Fibroblast of the aortic adventitia (primary cell): Measurements from ENCODE around the gene ANKRD13C. TPM values are rescaled to one million over a fixed set of nuclear protein-coding genes. Genes with fewer than 3 reads are reported as not detected.

Source experiments
- DNase-seq: peaks from one replicate; pipeline ENCODE4 v3.0.0-alpha.2; 2010; ENCODE audit warnings: low read depth
- H3K4me3 ChIP-seq: 2 replicates; pipeline ENCODE4 v1.5.1; 2011; ENCODE audit warnings: low read depth, mild to moderate bottlenecking, control low read depth, low read length, moderate library complexity
- total RNA-seq: library from RNA; depleted of rRNA; stranded (reverse); fragments of >200 nt; gene quantifications from 2 replicates; pipeline ENCODE4 v1.2.3, GENCODE V29; 2012; ENCODE audit warnings: low replicate concordance
- TF ChIP-seq, protein P1 (sequence below): IDR thresholded peaks from 2 replicates; pipeline ENCODE4 v1.5.1; 2011; ENCODE audit warnings: mild to moderate bottlenecking, low read length, control low read depth, inconsistent platforms; ENCODE audit not compliant: insufficient read depth

The ANKRD13C gene
- total RNA-seq, 1 donor, result 37.7 TPM

DNA sequence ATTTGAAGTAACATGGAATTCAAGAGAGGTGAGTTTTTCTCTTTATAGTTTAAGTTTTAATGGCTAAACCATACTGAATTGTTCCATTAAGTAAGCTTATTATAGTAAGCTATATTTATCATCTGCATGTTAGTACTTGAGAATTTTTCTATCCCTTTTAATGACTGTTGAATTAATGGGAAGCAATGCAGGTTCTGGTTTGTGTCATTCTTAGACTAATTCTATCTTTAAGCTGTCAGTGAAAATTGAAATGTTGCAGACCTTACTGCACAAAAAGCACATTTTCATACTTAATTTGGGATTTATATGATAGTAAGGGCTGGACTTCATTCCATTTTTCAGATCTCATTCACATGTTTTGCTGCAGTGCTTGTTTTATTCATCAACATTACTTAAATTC lies 107.4 kb downstream of the ANKRD13C start:
- no peak overlapping the region for H3K4me3 ChIP-seq
- TF ChIP-seq, protein P1, sequence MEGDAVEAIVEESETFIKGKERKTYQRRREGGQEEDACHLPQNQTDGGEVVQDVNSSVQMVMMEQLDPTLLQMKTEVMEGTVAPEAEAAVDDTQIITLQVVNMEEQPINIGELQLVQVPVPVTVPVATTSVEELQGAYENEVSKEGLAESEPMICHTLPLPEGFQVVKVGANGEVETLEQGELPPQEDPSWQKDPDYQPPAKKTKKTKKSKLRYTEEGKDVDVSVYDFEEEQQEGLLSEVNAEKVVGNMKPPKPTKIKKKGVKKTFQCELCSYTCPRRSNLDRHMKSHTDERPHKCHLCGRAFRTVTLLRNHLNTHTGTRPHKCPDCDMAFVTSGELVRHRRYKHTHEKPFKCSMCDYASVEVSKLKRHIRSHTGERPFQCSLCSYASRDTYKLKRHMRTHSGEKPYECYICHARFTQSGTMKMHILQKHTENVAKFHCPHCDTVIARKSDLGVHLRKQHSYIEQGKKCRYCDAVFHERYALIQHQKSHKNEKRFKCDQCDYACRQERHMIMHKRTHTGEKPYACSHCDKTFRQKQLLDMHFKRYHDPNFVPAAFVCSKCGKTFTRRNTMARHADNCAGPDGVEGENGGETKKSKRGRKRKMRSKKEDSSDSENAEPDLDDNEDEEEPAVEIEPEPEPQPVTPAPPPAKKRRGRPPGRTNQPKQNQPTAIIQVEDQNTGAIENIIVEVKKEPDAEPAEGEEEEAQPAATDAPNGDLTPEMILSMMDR, result no peak
- DNase-seq, result no peak

DNA sequence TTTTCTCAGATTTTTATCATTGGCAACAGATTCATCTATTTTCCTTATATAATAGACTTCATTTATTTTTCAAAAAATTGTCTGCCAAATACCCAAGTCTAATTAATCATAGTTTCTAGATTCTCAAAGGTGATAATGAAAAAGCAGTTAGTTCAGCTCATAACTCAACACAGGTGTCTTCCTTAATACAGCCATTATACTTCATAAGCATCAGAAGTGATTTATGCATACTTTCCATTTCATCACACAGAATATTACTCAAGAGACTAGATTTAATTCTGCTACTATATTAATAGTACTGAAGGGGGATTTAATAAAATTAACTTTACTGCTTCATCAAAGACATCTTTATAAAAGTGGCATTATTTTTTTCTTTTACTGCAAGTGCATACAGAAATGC lies 114.6 kb downstream of the ANKRD13C start:
- no peak for DNase-seq
- H3K4me3 ChIP-seq, result no peak overlapping the region
- TF ChIP-seq, protein P1, result no peak

DNA sequence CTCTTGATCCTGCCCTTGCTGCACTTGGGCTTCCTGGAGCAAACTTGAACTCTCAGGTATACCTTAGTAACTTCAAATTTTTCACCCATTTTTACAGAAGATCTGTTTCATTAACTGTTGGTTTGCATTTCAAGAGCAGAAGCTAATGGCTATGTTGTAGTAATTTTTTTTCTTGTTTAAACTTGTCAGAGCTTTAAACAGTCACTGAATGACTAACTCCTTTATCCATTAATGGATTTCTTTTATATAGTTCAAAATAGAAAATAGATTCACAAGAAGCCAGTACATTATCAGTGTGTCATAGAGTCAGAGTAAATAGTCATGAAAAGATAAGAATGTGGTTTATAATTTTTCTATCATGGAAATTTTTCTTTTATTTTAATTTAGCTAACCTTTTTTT lies 119.8 kb downstream of the ANKRD13C start:
- DNase-seq, result no peak
- TF ChIP-seq, protein P1, result no peak
- H3K4me3 ChIP-seq, result no peak overlapping the region

DNA sequence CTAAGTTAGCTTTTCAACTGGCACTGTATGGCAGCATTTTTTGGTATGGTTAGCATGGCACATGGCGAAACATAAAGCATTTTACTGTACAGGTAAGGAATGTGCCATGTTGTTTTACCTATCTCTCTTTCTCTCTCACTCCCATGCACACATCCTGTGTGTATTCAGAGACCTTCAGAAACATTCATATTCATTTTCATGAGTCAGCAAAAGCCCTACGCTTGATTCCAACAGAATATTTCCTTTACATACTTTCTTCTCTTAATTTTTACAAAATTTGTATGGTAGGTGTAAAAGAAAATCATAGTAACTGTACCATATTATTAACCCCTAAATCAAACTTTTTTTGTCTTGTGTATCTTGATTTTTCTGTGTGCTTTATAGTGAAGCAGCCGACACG lies 123.0 kb downstream of the ANKRD13C start:
- H3K4me3 ChIP-seq, result no peak overlapping the region
- TF ChIP-seq, protein P1, result no peak
- no peak for DNase-seq

DNA sequence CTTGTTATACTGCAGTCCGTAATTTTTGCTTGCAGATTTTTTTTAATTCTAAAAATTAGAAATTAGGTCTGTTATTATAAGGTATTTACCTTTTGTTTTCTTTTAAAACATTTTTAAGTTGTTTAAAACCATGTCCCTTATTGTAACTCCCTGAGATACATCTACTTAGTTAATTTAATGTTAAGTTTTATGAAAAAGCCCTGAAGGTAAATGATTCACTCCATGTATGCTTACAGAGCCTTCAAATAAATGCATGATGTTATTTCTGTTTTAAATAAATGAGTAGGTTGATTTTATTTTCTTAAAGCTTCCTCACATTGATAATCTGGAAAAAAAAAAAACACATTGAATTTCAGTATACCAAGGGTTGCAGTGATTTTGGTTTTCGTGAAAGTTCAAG lies 125.9 kb downstream of the ANKRD13C start:
- TF ChIP-seq, protein P1, result no peak
- DNase-seq, result no peak
- H3K4me3 ChIP-seq, result no peak overlapping the region

DNA sequence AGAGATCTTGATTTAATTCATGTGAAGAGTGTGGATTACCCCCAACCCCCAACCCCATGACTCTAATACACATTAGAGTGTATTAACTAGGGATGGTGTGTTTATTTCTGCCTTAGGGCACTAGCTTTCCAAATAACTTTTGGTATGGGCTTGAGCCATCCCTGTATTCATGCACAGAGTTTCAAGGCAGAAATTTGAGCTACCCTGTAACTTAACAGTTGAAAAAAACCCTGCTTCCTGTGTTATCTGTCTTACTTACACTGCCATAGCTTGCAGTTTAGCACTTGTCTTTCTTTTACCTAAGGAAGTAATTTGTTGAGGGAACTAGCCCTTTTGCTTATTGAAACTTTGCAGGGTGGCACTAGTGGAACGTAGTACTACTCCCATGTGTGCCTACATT lies 127.1 kb downstream of the ANKRD13C start:
- TF ChIP-seq, protein P1, result no peak
- no peak overlapping the region for H3K4me3 ChIP-seq
- no peak for DNase-seq

DNA sequence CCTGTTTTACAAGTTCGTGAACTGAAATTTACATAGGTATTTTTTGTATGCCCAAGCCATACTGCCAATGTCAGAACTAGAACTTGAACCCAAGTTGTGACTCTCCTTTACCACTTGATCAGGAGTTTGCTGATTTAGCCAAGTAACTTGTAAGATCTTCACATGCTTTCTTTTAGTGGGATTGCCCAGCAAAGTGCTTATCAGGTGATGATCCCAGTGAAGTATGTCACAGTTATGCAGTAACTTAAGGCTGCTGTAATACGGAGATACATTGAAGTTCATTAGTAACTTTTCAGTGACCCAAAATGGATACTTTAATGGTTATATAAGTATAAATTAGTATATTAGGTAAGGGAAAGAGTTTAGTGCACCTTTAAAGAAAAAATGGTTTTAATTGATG lies 129.6 kb downstream of the ANKRD13C start:
- TF ChIP-seq, protein P1, result no peak
- H3K4me3 ChIP-seq, result no peak overlapping the region
- no peak for DNase-seq
